RWPE2 (cell line): ENCODE measurements around the gene CPSF6.
"Not testable (repeated sequence)": the region's sequence is repeated elsewhere in the genome, so short reads cannot be mapped to it uniquely, and the experiment has no call there.

Source experiments
- ATAC-seq: fragments of 200-7000 bp; cut with Tn5 transposase; 3 replicates; pipeline ENCODE4 v1.9.1; 2021; ENCODE audit warnings: low read depth
- DNase-seq: peaks from one replicate; pipeline ENCODE4 v3.0.0-alpha.2; 2020; ENCODE audit warnings: low spot score
- H3K27ac ChIP-seq: fragments of 450-650 bp; 2 replicates; pipeline ENCODE4 v1.5.1; 2017; ENCODE audit warnings: mild to moderate bottlenecking; ENCODE audit not compliant: poor library complexity, severe bottlenecking
- H3K27me3 ChIP-seq: fragments of 250-450 bp; sonication (Bioruptor Pico); 2 replicates; pipeline ENCODE4 v1.5.1; 2021; ENCODE audit warnings: mild to moderate bottlenecking, moderate library complexity; ENCODE audit not compliant: insufficient read depth, poor library complexity, severe bottlenecking
- H3K36me3 ChIP-seq: fragments of 250-450 bp; sonication (Bioruptor Pico); 2 replicates; pipeline ENCODE4 v1.5.1; 2020; ENCODE audit warnings: low read depth, mild to moderate bottlenecking, moderate library complexity
- H3K4me1 ChIP-seq: fragments of 250-450 bp; sonication (Bioruptor Pico); 2 replicates; pipeline ENCODE4 v1.5.1; 2021; ENCODE audit warnings: mild to moderate bottlenecking, moderate library complexity; ENCODE audit not compliant: insufficient read depth, poor library complexity, severe bottlenecking
- H3K4me3 ChIP-seq: fragments of 250-450 bp; sonication (Bioruptor Pico); 2 replicates; pipeline ENCODE4 v1.5.1; 2021; ENCODE audit warnings: mild to moderate bottlenecking, moderate library complexity; ENCODE audit not compliant: severe bottlenecking
- H3K9me3 ChIP-seq: fragments of 250-450 bp; sonication (Bioruptor Pico); 2 replicates; pipeline ENCODE4 v1.5.1; 2021; ENCODE audit warnings: mild to moderate bottlenecking, moderate library complexity; ENCODE audit not compliant: severe bottlenecking
- TF ChIP-seq, protein P1 (sequence below): fragments of 450-650 bp; IDR thresholded peaks from one replicate; pipeline ENCODE4 v1.5.1; 2017; ENCODE audit warnings: mild to moderate bottlenecking, moderate library complexity; ENCODE audit not compliant: poor library complexity, severe bottlenecking

CPSF6 gene

DNA sequence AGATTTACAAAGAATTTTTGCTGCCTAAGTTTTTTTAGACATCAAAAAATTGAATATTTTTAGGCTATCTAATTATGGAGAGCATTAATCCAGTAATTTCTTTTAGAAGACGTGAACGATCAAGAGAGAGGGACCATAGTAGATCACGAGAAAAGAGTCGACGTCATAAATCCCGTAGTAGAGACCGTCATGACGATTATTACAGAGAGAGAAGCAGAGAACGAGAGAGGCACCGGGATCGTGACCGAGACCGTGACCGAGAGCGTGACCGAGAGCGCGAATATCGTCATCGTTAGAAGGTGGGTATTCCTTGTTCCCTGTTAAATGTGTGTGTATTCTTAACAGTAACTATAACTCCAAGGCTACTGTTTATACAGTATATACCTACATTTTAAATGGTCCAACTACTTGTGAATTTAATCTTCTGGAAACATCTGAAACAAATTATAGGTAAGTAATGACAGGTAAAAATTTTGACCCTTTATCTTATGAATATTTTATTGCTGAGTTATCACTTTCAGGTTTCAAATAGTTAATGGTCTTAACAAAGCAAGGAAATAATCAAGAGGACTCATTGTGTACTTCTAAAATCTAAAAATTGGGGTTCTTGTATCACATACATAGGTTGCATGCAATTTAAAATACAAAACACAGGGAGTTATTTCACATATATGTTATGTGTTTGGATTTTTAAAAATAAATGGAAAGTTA is 23.1 kb downstream of the CPSF6 start:
- ATAC-seq = no peak
- Histone ChIP-seq H3K4me1 (peaks cover 18% of the 10 kb centered on the region), H3K9me3 (no peaks in the 10 kb centered on the region), H3K27me3 (no peaks in the 10 kb centered on the region), H3K4me3 (no peak overlapping the region), H3K36me3 (peaks cover 98% of the 10 kb centered on the region), H3K27ac (no peak overlapping the region)
- DNase-seq = no peak
- TF ChIP-seq, protein P1, sequence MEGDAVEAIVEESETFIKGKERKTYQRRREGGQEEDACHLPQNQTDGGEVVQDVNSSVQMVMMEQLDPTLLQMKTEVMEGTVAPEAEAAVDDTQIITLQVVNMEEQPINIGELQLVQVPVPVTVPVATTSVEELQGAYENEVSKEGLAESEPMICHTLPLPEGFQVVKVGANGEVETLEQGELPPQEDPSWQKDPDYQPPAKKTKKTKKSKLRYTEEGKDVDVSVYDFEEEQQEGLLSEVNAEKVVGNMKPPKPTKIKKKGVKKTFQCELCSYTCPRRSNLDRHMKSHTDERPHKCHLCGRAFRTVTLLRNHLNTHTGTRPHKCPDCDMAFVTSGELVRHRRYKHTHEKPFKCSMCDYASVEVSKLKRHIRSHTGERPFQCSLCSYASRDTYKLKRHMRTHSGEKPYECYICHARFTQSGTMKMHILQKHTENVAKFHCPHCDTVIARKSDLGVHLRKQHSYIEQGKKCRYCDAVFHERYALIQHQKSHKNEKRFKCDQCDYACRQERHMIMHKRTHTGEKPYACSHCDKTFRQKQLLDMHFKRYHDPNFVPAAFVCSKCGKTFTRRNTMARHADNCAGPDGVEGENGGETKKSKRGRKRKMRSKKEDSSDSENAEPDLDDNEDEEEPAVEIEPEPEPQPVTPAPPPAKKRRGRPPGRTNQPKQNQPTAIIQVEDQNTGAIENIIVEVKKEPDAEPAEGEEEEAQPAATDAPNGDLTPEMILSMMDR = no peak

GRCh38 chr12:69265205-69265604 is 25.8 kb downstream of the CPSF6 start:
- ATAC-seq = no peak
- Histone ChIP-seq H3K9me3 (no peaks in the 10 kb centered on the region), H3K36me3 (peaks cover 98% of the 10 kb centered on the region), H3K4me3 (no peak overlapping the region), H3K27ac (no peak overlapping the region), H3K27me3 (no peaks in the 10 kb centered on the region), H3K4me1 (peaks cover 18% of the 10 kb centered on the region)
- TF ChIP-seq, protein P1 = no peak
- no peak for DNase-seq

DNA sequence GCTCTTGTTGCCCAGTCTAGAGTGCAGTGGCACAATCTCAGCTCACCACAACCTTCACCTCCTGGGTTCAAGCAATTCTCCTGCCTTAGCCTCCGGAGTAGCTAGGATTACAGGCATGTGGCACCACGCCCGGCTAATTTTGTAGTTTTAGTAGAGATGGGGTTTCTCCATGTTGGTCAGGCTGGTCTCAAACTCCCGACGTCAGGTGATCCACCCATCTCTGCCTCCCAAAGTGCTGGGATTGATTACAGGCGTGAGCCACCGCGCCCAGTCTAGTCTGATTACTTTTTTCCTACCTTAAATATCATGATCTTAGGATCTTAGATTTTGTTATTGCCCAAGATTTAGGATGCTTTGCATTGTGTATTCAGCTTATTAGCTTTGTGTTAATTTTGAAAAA is 26.3 kb downstream of the CPSF6 start:
- peaks cover 18% of the 10 kb centered on the region for H3K4me1 ChIP-seq
- DNase-seq, H3K27ac ChIP-seq, ATAC-seq, H3K4me3 ChIP-seq, H3K27me3 ChIP-seq, H3K9me3 ChIP-seq: not testable (repeated sequence)
- peaks cover 98% of the 10 kb centered on the region for H3K36me3 ChIP-seq

- ATAC-seq (peak; percentile 91), DNase-seq (no peak)
- Histone ChIP-seq H3K27ac (no peak overlapping the region), H3K4me1 (peaks cover 18% of the 10 kb centered on the region), H3K27me3 (no peaks in the 10 kb centered on the region), H3K9me3 (no peaks in the 10 kb centered on the region), H3K36me3 (peaks cover 98% of the 10 kb centered on the region), H3K4me3 (no peak overlapping the region)
- TF ChIP-seq, protein P1 = no peak
These were observed 26.8 kb downstream of the CPSF6 start for GRCh38 chr12:69266036-69266635.

- DNase-seq (no peak), ATAC-seq (no peak)
- H3K27me3 ChIP-seq = no peaks in the 10 kb centered on the region
- TF ChIP-seq, protein P1 = no peak
- H3K9me3 ChIP-seq = no peaks in the 10 kb centered on the region
- H3K4me3 ChIP-seq = no peak overlapping the region
- peaks cover 88% of the 10 kb centered on the region for H3K36me3 ChIP-seq
- no peak overlapping the region for H3K27ac ChIP-seq
- H3K4me1 ChIP-seq = peaks cover 18% of the 10 kb centered on the region
These were observed 30.4 kb downstream of the CPSF6 start for GRCh38 chr12:69269736-69270135.
